GM12878 (cell line): Measurements from ENCODE around the gene EYS. TPM values are rescaled to one million over a fixed set of nuclear protein-coding genes. Genes with fewer than 3 reads are reported as not detected.

Experiments used
- ATAC-seq: fragments of 200-7000 bp; cut with Tn5 transposase; 3 replicates; pipeline ENCODE4 v1.9.1; 2020; ENCODE audit warnings: mild to moderate bottlenecking, moderate library complexity
- BruUV-seq: library from RNA; stranded (reverse); fragments of 400-500 nt; replicated peaks from 2 replicates; lab custom pipeline; 2021; lab: Mats Ljungman, UMichigan
- CTCF ChIA-PET: fragments of 300-600 bp; sonication (Branson Sonifier 250); formaldehyde crosslinking; extraction: SDS; loops from one replicate; lab custom pipeline; 2021; ENCODE audit warnings: inconsistent platforms; lab: Yijun Ruan, JAX
- POLR2A ChIA-PET: fragments of 350-600 bp; formaldehyde crosslinking; extraction: SDS; loops from one replicate; lab custom pipeline; 2021; ENCODE audit warnings: inconsistent platforms; lab: Charles Lee
- RAD21 ChIA-PET: fragments of 300-600 bp; sonication (Branson Sonifier 250); formaldehyde crosslinking; loops from one replicate; lab custom pipeline; 2023; ENCODE audit warnings: antibody characterized with exemption; ENCODE audit not compliant: unreplicated experiment; lab: Charles Lee
- SMC1A ChIA-PET: fragments of 300-600 bp; sonication (Branson Sonifier 250); formaldehyde crosslinking; loops from one replicate; lab custom pipeline; 2023; ENCODE audit not compliant: unreplicated experiment, uncharacterized antibody; lab: Charles Lee
- DNase-seq: peaks from one replicate; pipeline ENCODE4 v3.0.0-alpha.2; 2011; ENCODE audit warnings: low read depth, low spot score
- FAIRE-seq: peaks from 3 replicates; lab custom pipeline; 2011; peaks lifted over from hg19 to GRCh38; lab: Jason Lieb, UNC
- H2AFZ ChIP-seq: 2 replicates; pipeline ENCODE4 v1.6.0; 2011; ENCODE audit warnings: low read depth, low read length, control low read depth; ENCODE audit not compliant: control insufficient read depth
- H3K27ac ChIP-seq: 2 replicates; pipeline ENCODE4 v1.5.1; 2011; ENCODE audit warnings: control low read depth; ENCODE audit not compliant: control insufficient read depth, insufficient read depth
- H3K27me3 ChIP-seq, 2 experiments: replicated peaks in 1 of 2; 2 replicates each; pipeline versions ENCODE4 v1.6.0 to v1.6.1; 2011; ENCODE audit warnings: low read length in 1 of 2; ENCODE audit not compliant: control insufficient read depth in 2 of 2, insufficient read depth in 2 of 2
- H3K36me3 ChIP-seq, 2 experiments: 2 replicates each; pipeline ENCODE4 v1.5.1; 2011; ENCODE audit warnings: low read length in 1 of 2; ENCODE audit not compliant: control insufficient read depth in 2 of 2, insufficient read depth in 2 of 2
- H3K4me1 ChIP-seq: 2 replicates; pipeline ENCODE4 v1.6.1; 2011; ENCODE audit warnings: mild to moderate bottlenecking, low read length, moderate library complexity, mixed read lengths; ENCODE audit not compliant: control insufficient read depth, insufficient read depth
- H3K4me2 ChIP-seq: 2 replicates; pipeline ENCODE4 v1.6.0; 2011; ENCODE audit warnings: control low read depth; ENCODE audit not compliant: control insufficient read depth, insufficient read depth
- H3K4me3 ChIP-seq: fragments of 200-600 bp; sonication (generic); 2 replicates; pipeline ENCODE4 v1.5.1; 2016
- H3K79me2 ChIP-seq: 2 replicates; pipeline ENCODE4 v1.6.0; 2011; ENCODE audit warnings: low read length; ENCODE audit not compliant: control insufficient read depth, insufficient read depth
- H3K9ac ChIP-seq: 2 replicates; pipeline ENCODE4 v1.8.0; 2011; ENCODE audit warnings: low read length, control low read depth, mixed read lengths; ENCODE audit not compliant: control insufficient read depth, insufficient read depth
- H3K9me3 ChIP-seq: replicated peaks from 3 replicates; pipeline ENCODE4 v1.5.1; 2011; ENCODE audit warnings: mild to moderate bottlenecking, low read length; ENCODE audit not compliant: control insufficient read depth, insufficient read depth
- H4K20me1 ChIP-seq: 2 replicates; pipeline ENCODE4 v1.6.0; 2011; ENCODE audit not compliant: control insufficient read depth, insufficient read depth
- ATF3 ChIP-seq: IDR thresholded peaks from 2 replicates; pipeline ENCODE4 v1.6.1; 2011; ENCODE audit warnings: low read depth, mild to moderate bottlenecking, low read length, moderate library complexity, borderline replicate concordance; ENCODE audit errors: extremely low read depth
- BCL3 ChIP-seq: IDR thresholded peaks from 2 replicates; pipeline ENCODE4 v1.6.1; 2011; ENCODE audit warnings: borderline replicate concordance, low read depth, mild to moderate bottlenecking, moderate library complexity, low read length; ENCODE audit not compliant: insufficient read depth, poor library complexity, severe bottlenecking
- CHD1 ChIP-seq: IDR thresholded peaks from 2 replicates; pipeline ENCODE4 v1.6.1; 2012; ENCODE audit warnings: low read depth, low read length, improper control_type of control experiment
- CUX1 ChIP-seq: IDR thresholded peaks from 2 replicates; pipeline ENCODE4 v1.6.1; 2012; ENCODE audit warnings: improper control_type of control experiment, low read depth, low read length; ENCODE audit not compliant: insufficient replicate concordance
- DPF2 ChIP-seq: fragments of 450-650 bp; IDR thresholded peaks from 2 replicates; pipeline ENCODE4 v1.6.1; 2017; ENCODE audit warnings: mild to moderate bottlenecking
- ESRRA ChIP-seq: IDR thresholded peaks from 2 replicates; pipeline ENCODE4 v1.6.1; 2012; ENCODE audit warnings: mild to moderate bottlenecking, low read length, improper control_type of control experiment
- FOXM1 ChIP-seq: IDR thresholded peaks from 2 replicates; pipeline ENCODE4 v1.6.1; 2012; ENCODE audit warnings: low read depth, mild to moderate bottlenecking, inconsistent platforms, low read length, moderate library complexity
- HDGF ChIP-seq: fragments of 450-650 bp; IDR thresholded peaks from 2 replicates; pipeline ENCODE4 v1.6.1; 2016; ENCODE audit warnings: antibody characterized with exemption
- JUNB ChIP-seq: IDR thresholded peaks from 2 replicates; pipeline ENCODE4 v1.6.1; 2016; ENCODE audit warnings: antibody characterized with exemption, mild to moderate bottlenecking
- KDM1A ChIP-seq: fragments of 200-600 bp; sonication (generic); IDR thresholded peaks from 2 replicates; pipeline ENCODE4 v1.6.1; 2016; ENCODE audit warnings: borderline replicate concordance
- NR2C1 ChIP-seq: fragments of 450-650 bp; IDR thresholded peaks from 2 replicates; pipeline ENCODE4 v1.6.1; 2017; ENCODE audit warnings: antibody characterized with exemption, mild to moderate bottlenecking, moderate library complexity
- SREBF1 ChIP-seq: IDR thresholded peaks from 2 replicates; pipeline ENCODE4 v1.6.1; 2012; ENCODE audit warnings: mild to moderate bottlenecking, low read length
- SUPT20H ChIP-seq: IDR thresholded peaks from 2 replicates; pipeline ENCODE4 v1.6.1; 2011; ENCODE audit warnings: low read depth, mild to moderate bottlenecking, low read length, moderate library complexity, borderline replicate concordance; ENCODE audit not compliant: control insufficient read depth
- WRNIP1 ChIP-seq: IDR thresholded peaks from 2 replicates; pipeline ENCODE4 v1.6.1; 2011; ENCODE audit warnings: low read depth, low read length, improper control_type of control experiment, borderline replicate concordance
- WGBS: methylation state at CpG from one replicate; pipeline ENCODE4 v1.1.6; 2016; ENCODE audit warnings: low lambda C conversion rate; ENCODE audit not compliant: insufficient replicate concordance, insufficient coverage; ENCODE audit errors: missing lambda C conversion rate; 5-methylcytosine and 5-hydroxymethylcytosine counted together
- in situ Hi-C: fragments of 300-500 bp; cut with MboI; formaldehyde crosslinking; loops from 9 replicates; pipeline ENCODE4 v1.14.3; 2018; ENCODE audit warnings: mixed read lengths
- intact Hi-C: fragments of 100-400 bp; cut with micrococcal nuclease; formaldehyde crosslinking; loops from one replicate; pipeline ENCODE4 v1.14.2; 2022; ENCODE audit not compliant: unreplicated experiment
- polyA plus RNA-seq, 11 experiments: library from polyadenylated mRNA; depleted of rRNA in 4 of 11; unstranded in 6 of 11; stranded (reverse) in 5 of 11; fragments of >200 nt; fragmentation: Nextera tagmentation in 4 of 11; fragmentation: Illumina TruSeq in 1 of 11; extraction: Ambion mirVana in 4 of 11; extraction: Trizol in 1 of 11; gene quantifications; 1 replicate in 1 of 11; 2 replicates in 10 of 11; pipeline versions ENCODE4 v1.2.1 to v1.2.3, GENCODE V29; 2011 to 2016; ENCODE audit warnings: inconsistent platforms in 2 of 11, missing spikeins in 2 of 11, low read depth in 1 of 11
- total RNA-seq, 4 experiments: library from RNA; depleted of rRNA in 3 of 4; stranded (reverse); fragments of >200 nt in 3 of 4; fragmentation: Illumina TruSeq in 1 of 4; extraction: Trizol in 1 of 4; gene quantifications; 2 replicates each; pipeline versions ENCODE4 v1.2.1 to v1.2.3, GENCODE V29; 2013 to 2021

Gene EYS
- total and polyA plus RNA-seq, 10 of the 15 experiments (the other 5 are each of a cell fraction or from before 2014, with no cell fraction given), result under 0.01 to 0.14 (median 0.02) TPM; not detected in 1

GRCh38 chr6:63999613-64000012 lies 1707.4 kb downstream of the EYS start:
- no TSS peak for BruUV-seq
- Histone ChIP-seq H3K9me3 (no peaks in the 10 kb centered on the region), H3K4me3 (no peak overlapping the region), H3K4me2 (no peak overlapping the region), H3K36me3 (no peaks in the 10 kb centered on the region), H4K20me1 (no peaks in the 10 kb centered on the region), H3K9ac (no peak overlapping the region), H3K4me1 (no peaks in the 10 kb centered on the region), H3K27ac (no peak overlapping the region), H2AFZ (no peak overlapping the region), H3K27me3 (no peaks in the 10 kb centered on the region), H3K79me2 (no peaks in the 10 kb centered on the region)
- in situ Hi-C loops, result no loop called here
- TF ChIP-seq CHD1 (no peak), ESRRA (no peak), CUX1 (no peak), SREBF1 (no peak), NR2C1 (no peak), JUNB (no peak), KDM1A (no peak), WRNIP1 (no peak), BCL3 (no peak), HDGF (no peak), FOXM1 (no peak), ATF3 (no peak), SUPT20H (no peak), DPF2 (no peak)
- ChIA-PET POLR2A (no interaction called here), RAD21 (no interaction called here), SMC1A (no interaction called here), CTCF (no interaction called here)
- no peak for FAIRE-seq
- WGBS, result 69% methylated on average over 4 of the region's 4 CpGs
- no peak for ATAC-seq
- DNase-seq, result no peak
- intact Hi-C loops, result no loop called here
